SK-N-MC (cell line): ENCODE results near the gene LGR6.

Experiments
- DNase-seq: peaks from one replicate; pipeline ENCODE4 v3.0.0-alpha.2; 2011; ENCODE audit warnings: low read depth, low spot score
- H3K27ac ChIP-seq: fragments of 200-600 bp; sonication (generic); 2 replicates; pipeline ENCODE4 v1.5.1; 2016; ENCODE audit warnings: mixed run types
- H3K36me3 ChIP-seq: fragments of 200-600 bp; sonication (generic); 2 replicates; pipeline ENCODE4 v1.6.1; 2017; ENCODE audit warnings: antibody characterized with exemption, low read length, mixed read lengths; ENCODE audit not compliant: insufficient read depth
- H3K4me3 ChIP-seq: fragments of 200-600 bp; sonication (generic); 2 replicates; pipeline ENCODE4 v1.5.1; 2016
- H3K9ac ChIP-seq: fragments of 200-600 bp; sonication (generic); 2 replicates; pipeline ENCODE4 v1.8.0; 2017; ENCODE audit warnings: mixed run types, mixed read lengths; ENCODE audit not compliant: insufficient read length
- H3K9me3 ChIP-seq: fragments of 200-600 bp; sonication (generic); 2 replicates; pipeline ENCODE4 v1.6.1; 2017; ENCODE audit warnings: low read depth, mild to moderate bottlenecking, antibody characterized with exemption, low read length, moderate library complexity, mixed read lengths
- EZH2 ChIP-seq: fragments of 200-600 bp; sonication (generic); IDR thresholded peaks from one replicate; pipeline ENCODE4 v1.6.1; 2017; ENCODE audit warnings: antibody characterized with exemption
- FOXP2 ChIP-seq: optimal IDR thresholded peaks from 2 replicates; pipeline ENCODE3; 2011; ENCODE audit warnings: mild to moderate bottlenecking, moderate library complexity; ENCODE audit not compliant: insufficient read depth; ENCODE audit errors: extremely low read length, control extremely low read depth
- POLR2AphosphoS5 ChIP-seq: IDR thresholded peaks from 2 replicates; pipeline ENCODE4 v1.6.1; 2012; ENCODE audit warnings: mild to moderate bottlenecking, low read depth, low read length, borderline replicate concordance

LGR6 gene

GRCh38 chr1:202310746-202311145, 117.1 kb downstream of the LGR6 start:
- H3K36me3 ChIP-seq = no peaks in the 10 kb centered on the region
- TF ChIP-seq POLR2AphosphoS5 = no peak
- TF ChIP-seq EZH2 = no peak
- TF ChIP-seq FOXP2 = no peak
- DNase-seq = no peak
- H3K27ac ChIP-seq = no peak overlapping the region
- H3K9me3 ChIP-seq = no peaks in the 10 kb centered on the region
- no peak overlapping the region for H3K9ac ChIP-seq
- no peak overlapping the region for H3K4me3 ChIP-seq

DNA sequence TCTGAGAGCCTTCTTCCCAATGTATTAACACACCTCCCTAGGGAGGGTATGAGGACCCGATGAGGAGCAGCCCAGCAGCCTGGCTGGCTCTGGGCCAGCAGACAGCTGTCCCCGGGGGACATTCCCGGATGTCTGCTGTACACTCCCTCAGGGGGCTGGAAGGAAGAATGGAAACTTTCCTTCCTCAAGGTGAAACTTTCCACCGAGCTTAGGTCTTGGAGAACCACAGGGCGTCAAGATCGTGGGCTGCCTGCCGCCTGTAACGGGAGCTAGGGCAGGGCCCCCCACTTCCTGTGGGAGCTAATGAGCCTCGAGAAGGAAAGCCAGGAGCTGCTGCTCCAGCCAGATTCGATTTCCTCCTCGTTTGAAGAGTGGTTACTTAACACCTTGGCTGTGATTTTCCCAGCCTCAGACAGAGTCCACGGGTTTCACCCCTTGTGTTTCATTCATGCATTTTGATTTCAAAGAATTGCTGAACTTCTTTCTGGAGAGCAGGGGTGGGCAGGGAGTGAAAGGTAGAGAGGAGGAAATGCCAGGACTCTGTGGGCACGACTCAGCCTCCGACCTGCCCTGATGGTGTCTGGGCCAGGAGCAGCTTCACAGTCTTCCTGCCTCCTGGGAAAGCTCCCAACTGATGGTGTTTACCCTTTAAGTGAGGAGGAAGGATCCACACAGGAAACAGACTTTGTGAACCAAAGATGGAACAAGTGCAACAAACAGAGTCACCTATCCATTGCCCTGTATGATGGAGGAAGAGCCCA, 118.5 kb downstream of the LGR6 start:
- no peak for DNase-seq
- Histone ChIP-seq H3K9ac (no peak overlapping the region), H3K9me3 (no peaks in the 10 kb centered on the region), H3K36me3 (no peaks in the 10 kb centered on the region), H3K27ac (no peak overlapping the region), H3K4me3 (no peak overlapping the region)
- TF ChIP-seq FOXP2 (no peak), EZH2 (no peak), POLR2AphosphoS5 (no peak)

GRCh38 chr1:202315576-202316168, 122.1 kb downstream of the LGR6 start:
- H3K4me3 ChIP-seq = no peak overlapping the region
- TF ChIP-seq POLR2AphosphoS5 (no peak), FOXP2 (no peak), EZH2 (no peak)

GRCh38 chr1:202316186-202316585, 122.6 kb downstream of the LGR6 start:
- Histone ChIP-seq H3K9ac (no peak overlapping the region), H3K9me3 (no peaks in the 10 kb centered on the region), H3K36me3 (no peaks in the 10 kb centered on the region), H3K27ac (no peak overlapping the region), H3K4me3 (no peak overlapping the region)
- no peak for TF ChIP-seq FOXP2
- no peak for TF ChIP-seq POLR2AphosphoS5
- TF ChIP-seq EZH2 = no peak
- DNase-seq = no peak

More at GRCh38 chr1:202315576-202316168, 122.1 kb downstream of the LGR6 start:
- Histone ChIP-seq H3K9me3 (no peaks in the 10 kb centered on the region), H3K36me3 (no peaks in the 10 kb centered on the region), H3K27ac (no peak overlapping the region), H3K9ac (no peak overlapping the region)
- DNase-seq = peak; percentile 18

GRCh38 chr1:202317941-202318925, 124.6 kb downstream of the LGR6 start:
- H3K4me3 ChIP-seq = no peak overlapping the region
- H3K36me3 ChIP-seq = no peaks in the 10 kb centered on the region
- TF ChIP-seq EZH2 = no peak
- TF ChIP-seq FOXP2 = no peak
- TF ChIP-seq POLR2AphosphoS5 = no peak
- no peak overlapping the region for H3K27ac ChIP-seq
- no peak for DNase-seq
- H3K9me3 ChIP-seq = no peaks in the 10 kb centered on the region
- no peak overlapping the region for H3K9ac ChIP-seq

DNA sequence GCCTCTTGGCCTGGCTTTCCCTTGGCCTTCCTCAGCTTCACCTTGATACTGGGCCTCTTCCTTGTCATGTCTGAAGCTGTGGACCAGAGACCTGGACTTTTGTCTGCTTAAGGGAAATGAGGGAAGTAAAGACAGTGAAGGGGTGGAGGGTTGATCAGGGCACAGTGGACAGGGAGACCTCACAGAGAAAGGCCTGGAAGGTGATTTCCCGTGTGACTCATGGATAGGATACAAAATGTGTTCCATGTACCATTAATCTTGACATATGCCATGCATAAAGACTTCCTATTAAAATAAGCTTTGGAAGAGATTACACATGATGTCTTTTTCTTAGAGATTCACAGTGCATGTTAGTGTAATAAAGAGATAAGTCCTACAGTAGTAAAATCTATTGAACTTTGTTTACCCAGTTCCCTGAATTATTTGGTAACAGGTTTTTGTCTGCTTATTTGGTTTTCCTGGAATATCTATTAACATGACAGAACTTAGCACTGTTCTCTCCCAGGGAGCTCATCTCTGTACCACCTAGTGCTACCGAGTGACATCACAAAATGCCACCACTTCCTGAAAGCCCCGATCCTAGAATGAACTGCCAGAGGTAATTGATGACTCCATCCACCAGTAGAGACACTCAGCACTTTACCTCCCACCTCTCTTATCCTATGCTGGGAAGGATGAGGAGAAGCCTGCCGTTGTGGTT, 125.9 kb downstream of the LGR6 start:
- no peak for TF ChIP-seq EZH2
- no peak for TF ChIP-seq FOXP2
- no peak for TF ChIP-seq POLR2AphosphoS5
- DNase-seq = no peak
- no peaks in the 10 kb centered on the region for H3K9me3 ChIP-seq
- no peak overlapping the region for H3K27ac ChIP-seq
- H3K36me3 ChIP-seq = no peaks in the 10 kb centered on the region
- no peak overlapping the region for H3K9ac ChIP-seq
- no peak overlapping the region for H3K4me3 ChIP-seq

DNA sequence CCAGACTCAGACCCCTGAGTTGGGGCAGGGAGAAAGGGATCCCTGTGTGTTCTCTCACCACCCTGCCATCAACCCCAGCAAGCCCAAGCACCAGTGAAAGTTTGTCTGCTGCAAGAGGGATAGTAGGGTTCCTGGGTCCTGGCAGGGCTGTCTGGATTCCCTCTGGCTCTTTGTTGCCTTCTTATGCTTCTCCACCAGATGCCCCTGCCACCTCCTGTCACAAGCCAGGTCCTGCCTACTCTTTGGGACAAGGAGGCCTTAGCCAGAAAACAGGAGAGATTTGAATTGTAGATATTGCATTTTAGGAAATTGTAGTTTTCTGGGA, 126.4 kb downstream of the LGR6 start:
- Histone ChIP-seq H3K36me3 (no peaks in the 10 kb centered on the region), H3K9me3 (no peaks in the 10 kb centered on the region), H3K27ac (no peak overlapping the region), H3K4me3 (no peak overlapping the region), H3K9ac (no peak overlapping the region)
- DNase-seq = no peak
- TF ChIP-seq EZH2 (no peak), FOXP2 (no peak), POLR2AphosphoS5 (no peak)
